ENCODE results near the gene AHCYL2. TPM values are rescaled to one million over a fixed set of nuclear protein-coding genes. Genes with fewer than 3 reads are reported as not detected.

Gene AHCYL2
- polyA plus RNA-seq, 3 donors: 10.7 to 14.6 (median 12.1) TPM

DNA sequence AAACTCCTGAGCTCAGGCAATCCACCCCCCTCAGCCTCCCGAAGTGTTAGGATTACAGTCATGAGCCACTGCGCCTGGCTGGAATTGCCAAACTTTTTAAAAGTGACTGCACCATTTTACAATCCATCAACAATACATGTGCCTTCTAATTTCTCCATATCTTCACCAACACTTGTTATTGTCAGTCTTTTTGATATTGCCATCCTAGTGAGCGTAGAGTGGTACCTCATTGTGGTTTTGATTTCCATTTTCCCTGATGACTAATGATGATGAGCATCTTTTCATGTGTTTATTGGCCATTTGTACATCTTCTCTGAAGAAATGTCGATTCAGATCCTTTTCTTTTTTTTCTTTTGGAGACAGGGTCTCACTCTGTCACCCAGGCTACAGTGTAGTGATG lies 187.7 kb downstream of the AHCYL2 start:
- Histone ChIP-seq H3K27me3 (ENCODE audit: control insufficient read depth in 2 of 2, insufficient read depth in 2 of 2, low read length in 2 of 2) (no peaks in the 10 kb centered on the region), H3K4me1 (ENCODE audit: control insufficient read depth in 1 of 2, insufficient read depth in 2 of 2, low read length in 2 of 2) (no peaks in the 10 kb centered on the region), H3K79me2 (ENCODE audit: insufficient read depth, low read length) (no peaks in the 10 kb centered on the region), H3K27ac (ENCODE audit: low read depth in 1 of 2, low read length in 2 of 2) (no peak overlapping the region), H2AFZ (ENCODE audit: insufficient read depth, low read depth, low read length, poor library complexity, severe bottlenecking) (no peak overlapping the region), H3K4me2 (replicated peaks; ENCODE audit: extremely low read depth, low read length, poor library complexity, severe bottlenecking) (no peak overlapping the region), H4K20me1 (ENCODE audit: insufficient read depth, low read length) (no peaks in the 10 kb centered on the region), H3K9me3 (replicated peaks in 1 of 2; ENCODE audit: control insufficient read depth in 1 of 2, insufficient read depth in 1 of 2, low read length in 2 of 2) (peaks cover 0 to 5% of the 10 kb centered on the region in 2 donors), H3K36me3 (replicated peaks in 1 of 2; ENCODE audit: control insufficient read depth in 1 of 2, insufficient read depth in 2 of 2, low read length in 2 of 2) (peaks cover 30 to 67% of the 10 kb centered on the region in 2 donors), H3K4me3 (replicated peaks in 1 of 3; ENCODE audit: low read depth in 2 of 3, low read length in 3 of 3) (no peak overlapping the region), H3K9ac (ENCODE audit: insufficient read depth, low read length, poor library complexity, severe bottlenecking) (no peak overlapping the region)
- intact Hi-C loops (cut with micrococcal nuclease): no loop called here
- Mint-ChIP-seq H3K27me3 (ENCODE audit: low read depth in 3 of 3) (peaks cover 0 to 1% (median 0%) of the 10 kb centered on the region in 3 donors), H3K36me3 (peaks cover 57 to 79% of the 10 kb centered on the region in 2 donors), H3K4me3 (no peak overlapping the region), H3K4me1 (no peaks in the 10 kb centered on the region), H3K27ac (no peak overlapping the region), H3K9me3 (peaks cover 3 to 13% (median 7%) of the 10 kb centered on the region in 7 donors)
- DNase-seq: no peak
- WGBS (ENCODE audit: insufficient coverage): 100% methylated on average over 2 of the region's 4 CpGs
- TF ChIP-seq, protein P1, sequence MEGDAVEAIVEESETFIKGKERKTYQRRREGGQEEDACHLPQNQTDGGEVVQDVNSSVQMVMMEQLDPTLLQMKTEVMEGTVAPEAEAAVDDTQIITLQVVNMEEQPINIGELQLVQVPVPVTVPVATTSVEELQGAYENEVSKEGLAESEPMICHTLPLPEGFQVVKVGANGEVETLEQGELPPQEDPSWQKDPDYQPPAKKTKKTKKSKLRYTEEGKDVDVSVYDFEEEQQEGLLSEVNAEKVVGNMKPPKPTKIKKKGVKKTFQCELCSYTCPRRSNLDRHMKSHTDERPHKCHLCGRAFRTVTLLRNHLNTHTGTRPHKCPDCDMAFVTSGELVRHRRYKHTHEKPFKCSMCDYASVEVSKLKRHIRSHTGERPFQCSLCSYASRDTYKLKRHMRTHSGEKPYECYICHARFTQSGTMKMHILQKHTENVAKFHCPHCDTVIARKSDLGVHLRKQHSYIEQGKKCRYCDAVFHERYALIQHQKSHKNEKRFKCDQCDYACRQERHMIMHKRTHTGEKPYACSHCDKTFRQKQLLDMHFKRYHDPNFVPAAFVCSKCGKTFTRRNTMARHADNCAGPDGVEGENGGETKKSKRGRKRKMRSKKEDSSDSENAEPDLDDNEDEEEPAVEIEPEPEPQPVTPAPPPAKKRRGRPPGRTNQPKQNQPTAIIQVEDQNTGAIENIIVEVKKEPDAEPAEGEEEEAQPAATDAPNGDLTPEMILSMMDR (IDR thresholded peaks at IDR 0.05): no peak

DNA sequence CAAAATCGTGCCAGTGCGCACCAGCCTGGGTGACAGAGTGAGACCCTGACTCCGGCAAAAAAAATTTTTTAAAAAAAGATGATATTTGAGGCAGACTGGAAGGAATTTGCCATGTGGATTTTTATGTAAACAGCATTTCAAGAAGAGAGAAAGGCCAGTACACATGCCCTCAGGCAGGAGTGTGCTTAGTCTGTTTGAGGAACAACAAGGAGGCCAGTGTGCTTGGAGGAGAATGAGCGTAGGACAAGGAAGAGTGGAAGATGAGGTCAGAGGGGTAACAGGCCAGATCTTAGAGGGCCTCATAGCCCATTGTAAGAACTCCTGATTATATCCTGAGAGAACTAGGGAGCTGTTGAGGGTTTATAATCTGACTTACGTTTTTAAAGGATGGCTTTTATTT lies 192.2 kb downstream of the AHCYL2 start:
- WGBS (ENCODE audit: insufficient coverage): 97% methylated on average over 4 of the region's 5 CpGs
- H3K4me2 ChIP-seq (replicated peaks; ENCODE audit: extremely low read depth, low read length, poor library complexity, severe bottlenecking): no peak overlapping the region
- DNase-seq: no peak
- H3K36me3 ChIP-seq (replicated peaks in 1 of 2; ENCODE audit: control insufficient read depth in 1 of 2, insufficient read depth in 2 of 2, low read length in 2 of 2): peaks cover 19 to 41% of the 10 kb centered on the region in 2 donors
- no peaks in the 10 kb centered on the region for H3K79me2 ChIP-seq (ENCODE audit: insufficient read depth, low read length)
- H4K20me1 ChIP-seq (ENCODE audit: insufficient read depth, low read length): no peaks in the 10 kb centered on the region
- no peaks in the 10 kb centered on the region for H3K27me3 ChIP-seq (ENCODE audit: control insufficient read depth in 2 of 2, insufficient read depth in 2 of 2, low read length in 2 of 2)
- H3K4me1 Mint-ChIP-seq: no peaks in the 10 kb centered on the region
- intact Hi-C loops (cut with micrococcal nuclease): no loop called here
- no peak overlapping the region for H3K4me3 ChIP-seq (replicated peaks in 1 of 3; ENCODE audit: low read depth in 2 of 3, low read length in 3 of 3)
- H3K27ac Mint-ChIP-seq: no peak overlapping the region
- H3K27me3 Mint-ChIP-seq (ENCODE audit: low read depth in 3 of 3): peaks cover 0 to 1% (median 0%) of the 10 kb centered on the region in 3 donors
- no peak overlapping the region for H3K27ac ChIP-seq (ENCODE audit: low read depth in 1 of 2, low read length in 2 of 2)
- H3K9me3 Mint-ChIP-seq: peaks cover 3 to 9% (median 6%) of the 10 kb centered on the region in 7 donors
- TF ChIP-seq, protein P1 (IDR thresholded peaks at IDR 0.05): no peak
- no peak overlapping the region for H2AFZ ChIP-seq (ENCODE audit: insufficient read depth, low read depth, low read length, poor library complexity, severe bottlenecking)
- H3K4me3 Mint-ChIP-seq: no peak overlapping the region
- peaks cover 30 to 51% of the 10 kb centered on the region in 2 donors for H3K36me3 Mint-ChIP-seq
- no peak overlapping the region for H3K9ac ChIP-seq (ENCODE audit: insufficient read depth, low read length, poor library complexity, severe bottlenecking)
- no peaks in the 10 kb centered on the region for H3K4me1 ChIP-seq (ENCODE audit: control insufficient read depth in 1 of 2, insufficient read depth in 2 of 2, low read length in 2 of 2)
- H3K9me3 ChIP-seq (replicated peaks in 1 of 2; ENCODE audit: control insufficient read depth in 1 of 2, insufficient read depth in 1 of 2, low read length in 2 of 2): peaks cover 0 to 3% of the 10 kb centered on the region in 2 donors
